Activated effector memory CD4-positive, alpha-beta T cell treated with Interleukin-2 at 50 U/mL for 16 hours (primary cell): ENCODE results near the gene NTM.

ENCODE experiments used
- DNase-seq: peaks from one replicate; pipeline ENCODE4 v3.0.0-alpha.2; 2020

NTM gene

DNA sequence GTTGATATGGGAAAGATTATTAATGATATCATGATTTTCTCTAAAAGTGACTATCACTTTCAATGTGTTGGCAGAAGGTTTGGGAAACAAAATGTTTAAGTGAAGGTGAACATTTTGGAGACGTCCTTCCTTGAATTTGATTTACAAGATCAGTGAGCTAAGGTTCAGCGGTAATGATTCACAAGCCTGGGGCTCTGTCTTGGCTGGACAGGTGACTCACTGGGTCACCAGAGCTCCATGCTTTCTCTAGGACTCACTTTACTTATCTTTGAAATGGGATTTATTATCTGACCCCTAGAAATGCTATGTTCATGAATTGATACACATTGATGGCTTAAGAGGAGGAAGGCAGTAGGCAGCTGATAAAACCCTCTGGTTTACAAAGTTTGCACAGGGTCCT, 437.5 kb downstream of the NTM start:
- no peak for DNase-seq

DNA sequence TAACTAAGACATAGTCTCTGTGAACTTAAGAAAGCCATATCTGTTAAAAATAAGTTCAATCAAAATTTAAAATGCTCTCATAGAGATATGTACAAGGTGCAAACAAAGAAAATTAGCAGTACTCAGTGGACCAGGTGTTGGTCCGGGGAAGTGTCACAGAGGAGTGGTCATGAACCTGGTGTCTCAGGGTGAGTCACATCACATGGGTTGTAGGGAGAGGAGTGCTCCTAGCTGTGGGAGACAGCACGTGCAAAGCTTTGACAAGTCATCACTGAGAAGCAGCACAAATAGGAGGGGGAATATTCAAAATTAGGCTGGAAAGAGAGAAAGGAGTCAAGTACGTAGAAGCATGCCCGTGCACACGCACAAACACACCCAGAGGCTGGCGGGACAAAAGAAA, 438.1 kb downstream of the NTM start:
- DNase-seq: no peak

DNA sequence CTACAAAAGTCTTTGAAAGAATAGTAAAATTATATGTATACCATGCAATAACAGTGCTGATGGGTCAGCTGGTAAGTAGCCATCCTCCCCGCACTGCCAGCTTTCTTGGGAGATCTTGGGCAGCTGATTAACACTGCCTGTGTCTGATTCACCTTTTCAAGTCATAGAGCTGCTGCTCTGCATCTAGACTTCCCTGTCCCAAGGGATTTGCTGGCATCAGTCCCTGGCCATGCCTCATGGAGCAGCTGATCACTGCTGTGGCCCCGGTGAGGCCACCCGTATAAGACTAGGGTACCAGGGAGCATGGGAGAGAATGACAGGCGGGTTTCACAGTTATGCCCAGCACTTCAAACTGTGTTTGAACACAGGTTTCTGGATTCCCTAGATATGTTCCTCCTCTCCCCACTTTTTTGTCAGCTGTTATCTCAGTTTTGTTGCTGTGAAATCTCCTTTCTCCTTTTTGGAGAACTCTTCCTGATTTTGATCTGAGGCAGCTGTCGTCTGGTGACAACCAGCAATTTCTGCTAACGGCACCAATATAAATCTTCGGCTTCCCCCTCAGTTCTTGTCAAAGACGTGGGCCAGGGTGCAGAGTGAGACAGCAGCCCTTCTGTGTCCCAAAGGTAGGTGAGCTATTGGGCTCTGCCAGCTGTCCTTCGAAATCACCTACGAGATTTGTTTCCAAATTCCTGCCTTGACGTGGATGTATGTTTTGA, 438.9 kb downstream of the NTM start:
- DNase-seq: no peak

DNA sequence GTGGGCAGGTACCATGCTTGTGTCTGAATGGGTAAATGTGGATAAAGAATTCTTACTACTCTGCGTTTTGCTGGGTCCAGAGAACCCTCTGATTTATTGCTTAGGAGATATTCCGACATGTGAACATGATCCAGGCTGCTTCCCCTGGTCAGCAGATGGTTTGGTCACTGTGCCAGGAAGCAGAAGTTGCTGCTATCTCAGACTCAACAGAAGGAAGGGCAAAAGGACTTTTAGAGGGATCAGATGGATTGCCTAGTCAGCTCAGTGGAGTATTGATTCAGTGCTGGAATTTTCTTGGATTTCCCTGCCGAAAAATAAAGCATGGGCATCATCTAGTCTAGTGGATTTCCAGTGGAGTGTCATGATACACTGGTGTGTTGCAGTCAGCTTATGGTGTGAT, 440.1 kb downstream of the NTM start:
- no peak for DNase-seq

DNA sequence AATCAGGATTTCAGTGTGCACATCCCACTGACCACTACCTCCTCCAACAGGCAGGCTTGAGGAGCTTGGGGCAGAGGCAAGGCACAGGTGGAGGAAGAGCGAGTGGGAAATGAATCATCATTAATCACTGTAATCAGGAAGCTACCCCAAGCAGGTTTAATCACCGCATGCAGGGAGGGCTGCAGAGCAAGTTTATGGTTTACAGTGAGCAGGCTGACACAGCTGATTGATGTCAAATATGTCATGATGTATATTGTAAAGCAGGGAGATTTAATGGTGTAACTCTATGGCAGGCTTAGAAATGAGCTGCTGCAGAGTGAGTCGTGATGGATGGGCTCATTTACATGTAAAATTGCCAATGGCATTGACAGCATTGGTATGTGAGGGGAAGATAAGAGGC, 441.0 kb downstream of the NTM start:
- no peak for DNase-seq

DNA sequence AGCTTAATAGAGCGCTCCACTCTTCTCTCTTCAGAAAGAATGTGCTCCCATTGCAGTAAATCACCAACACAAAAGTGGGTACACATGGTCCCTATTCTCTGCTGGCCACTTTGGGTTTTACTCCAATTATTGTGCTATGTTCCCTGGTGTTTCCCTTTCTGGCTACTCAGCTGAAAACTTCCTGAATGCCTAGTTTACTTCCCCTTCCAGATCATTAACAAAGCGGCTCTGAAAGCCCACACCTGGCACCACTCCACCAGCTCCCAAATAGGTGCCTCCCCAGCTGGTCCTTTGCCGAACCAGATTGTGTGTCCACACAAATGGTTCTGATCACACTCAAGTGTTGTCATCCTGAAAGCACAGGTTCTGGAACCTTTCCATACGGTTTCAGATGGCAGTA, 443.7 kb downstream of the NTM start:
- DNase-seq: no peak

DNA sequence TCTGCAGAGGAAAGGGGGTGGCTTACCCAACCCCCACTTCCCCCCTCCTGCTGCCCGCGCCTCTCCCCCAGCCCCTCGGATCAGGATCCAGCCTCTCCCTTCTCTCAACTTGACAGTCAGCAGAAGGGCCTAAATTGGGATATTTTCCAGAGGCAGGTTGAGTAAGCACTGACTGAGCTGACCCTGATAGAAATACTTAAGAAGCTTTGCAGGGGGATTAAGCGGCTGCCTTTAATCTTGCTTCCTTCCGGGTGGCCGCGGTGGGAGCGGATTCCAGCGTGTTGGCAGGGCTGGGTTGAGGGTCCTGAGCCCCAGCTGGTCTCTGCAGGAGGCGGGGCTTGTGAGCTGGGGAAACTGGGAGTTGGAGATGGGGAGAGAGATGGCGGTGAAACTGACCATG, 445.2 kb downstream of the NTM start:
- no peak for DNase-seq

DNA sequence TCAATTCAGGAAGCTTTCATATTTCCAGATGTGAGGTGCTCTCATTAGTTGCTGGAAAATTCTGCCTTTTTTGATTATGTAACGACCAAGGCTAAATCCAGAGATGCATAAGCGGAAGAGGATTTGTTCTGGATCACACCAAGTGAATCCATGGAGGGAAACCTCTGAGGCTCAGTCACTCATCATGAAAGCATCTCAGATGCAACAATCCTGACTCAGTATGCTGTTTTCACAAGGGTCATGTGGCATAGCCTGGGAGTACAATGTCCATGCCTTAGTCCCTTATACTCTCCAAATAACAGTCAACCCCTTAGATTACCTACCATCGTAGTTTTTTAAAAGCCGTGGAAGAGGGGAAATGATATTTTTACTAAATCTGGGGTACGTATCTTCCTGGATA, 445.6 kb downstream of the NTM start:
- no peak for DNase-seq

DNA sequence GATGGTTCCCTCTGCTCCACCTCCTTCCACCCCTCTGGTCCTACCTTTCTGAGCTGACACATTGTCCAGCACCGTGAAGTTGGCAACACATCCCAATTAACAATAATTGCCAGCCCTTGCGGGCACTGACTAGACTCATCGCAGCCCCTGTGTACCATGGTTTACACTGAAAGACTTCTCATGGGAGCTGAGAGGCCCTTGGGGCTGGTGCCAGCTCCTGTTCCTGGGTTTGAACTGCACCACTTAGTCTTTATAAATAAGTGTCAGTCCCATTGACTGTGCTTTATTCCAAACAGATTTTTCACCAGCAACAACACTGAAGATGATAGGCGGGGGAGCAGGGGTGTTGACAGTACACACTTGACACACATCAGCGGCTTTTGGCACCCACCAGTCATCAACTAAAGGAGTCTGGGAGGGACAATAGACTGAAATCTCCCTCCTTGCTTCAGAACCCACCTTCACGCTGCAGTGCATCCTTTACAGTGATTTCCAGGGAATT, 447.3 kb downstream of the NTM start:
- DNase-seq: no peak

DNA sequence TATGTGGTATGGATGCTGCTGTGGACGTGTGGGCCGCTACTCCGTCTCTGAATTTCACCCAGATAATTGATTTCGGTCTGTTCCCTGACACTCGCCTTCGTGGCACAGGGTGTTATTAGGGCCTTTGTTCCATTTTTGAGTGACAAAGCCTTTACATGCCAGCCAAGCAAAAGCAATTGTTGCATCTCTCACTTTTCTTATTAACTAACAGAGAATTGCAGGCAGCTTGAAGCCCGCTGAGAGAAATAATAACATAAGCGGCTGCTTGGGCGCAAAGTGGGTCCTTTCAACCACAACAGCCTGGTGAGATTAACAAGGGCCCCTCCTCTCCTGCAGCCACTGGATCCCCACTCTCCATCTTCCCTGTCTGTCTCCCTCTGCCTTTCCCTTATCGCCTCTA, 449.4 kb downstream of the NTM start:
- DNase-seq: no peak

DNA sequence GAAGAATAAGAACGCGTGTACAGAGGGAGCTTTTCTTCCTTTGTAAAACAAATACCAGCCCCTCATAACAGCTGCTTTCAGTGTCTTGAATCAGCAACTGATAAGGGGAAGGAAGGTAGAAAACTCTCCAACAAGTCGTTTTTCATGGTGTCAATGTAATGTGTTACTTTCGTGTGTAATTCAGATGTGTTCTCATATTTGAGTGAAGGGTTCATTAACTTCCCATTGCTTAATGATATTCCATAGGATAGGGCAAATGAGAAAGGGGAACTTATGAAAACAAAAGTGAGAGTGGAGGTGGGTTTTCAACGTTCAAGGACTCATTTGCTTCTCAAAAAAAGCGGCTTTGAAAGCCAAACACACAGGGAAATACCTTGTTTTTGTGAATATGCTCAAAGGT, 452.1 kb downstream of the NTM start:
- no peak for DNase-seq

DNA sequence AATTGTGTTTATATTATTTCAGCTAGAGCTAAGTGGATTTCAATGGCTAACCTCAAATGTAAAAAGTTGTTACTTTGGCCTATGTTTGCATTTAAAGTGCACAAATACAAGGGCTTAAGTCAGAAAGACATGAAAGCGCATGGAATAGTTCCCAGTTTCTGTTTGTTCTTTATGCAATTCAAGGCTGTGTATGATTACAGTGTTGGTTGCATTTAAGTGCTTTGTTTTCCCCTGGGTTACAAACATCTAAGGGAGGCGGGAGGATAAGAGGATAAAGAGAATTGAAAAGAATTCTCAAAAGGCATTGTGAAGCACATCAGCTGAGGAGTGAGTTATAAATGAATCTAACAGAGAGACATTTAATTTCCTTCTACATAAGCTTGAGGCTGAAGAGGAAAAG, 453.4 kb downstream of the NTM start:
- DNase-seq: no peak

DNA sequence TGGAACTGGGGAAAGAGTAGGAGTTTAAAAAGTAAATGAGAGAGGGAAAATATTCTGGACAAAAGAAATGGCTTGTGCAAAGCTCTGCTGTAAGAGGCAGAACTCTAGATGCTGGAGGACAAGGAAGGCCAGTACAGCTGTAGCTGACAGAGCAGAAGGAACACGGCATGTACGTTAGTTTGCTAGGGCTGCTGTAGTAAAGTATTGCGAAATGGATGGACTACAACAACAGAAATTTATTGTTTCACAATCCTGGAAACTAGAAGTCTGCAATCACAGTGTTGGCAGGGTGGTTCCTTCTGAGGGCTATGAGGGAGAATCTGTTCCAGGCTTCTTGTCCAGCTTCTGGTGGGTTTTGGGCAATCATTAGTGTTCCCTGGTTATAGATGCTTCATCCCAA, 454.4 kb downstream of the NTM start:
- no peak for DNase-seq

DNA sequence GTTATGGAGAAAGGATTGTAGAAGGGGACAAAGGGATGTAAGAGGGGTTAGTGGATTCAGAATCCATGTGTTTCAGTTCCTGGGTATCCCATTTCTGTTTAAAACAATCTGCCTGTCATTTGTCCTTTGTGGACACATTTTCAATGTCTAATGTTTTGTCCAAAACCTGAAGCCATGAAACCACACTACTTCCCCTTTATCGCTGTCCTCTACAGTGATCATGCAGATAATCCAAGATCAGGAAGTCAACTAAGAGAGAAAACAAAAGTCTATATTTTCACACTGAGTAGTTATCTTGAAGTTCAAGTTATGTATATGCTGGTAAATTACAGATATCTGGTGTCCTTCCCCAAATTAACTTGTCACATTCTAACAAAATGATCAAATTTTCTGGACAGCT, 457.0 kb downstream of the NTM start:
- no peak for DNase-seq

DNA sequence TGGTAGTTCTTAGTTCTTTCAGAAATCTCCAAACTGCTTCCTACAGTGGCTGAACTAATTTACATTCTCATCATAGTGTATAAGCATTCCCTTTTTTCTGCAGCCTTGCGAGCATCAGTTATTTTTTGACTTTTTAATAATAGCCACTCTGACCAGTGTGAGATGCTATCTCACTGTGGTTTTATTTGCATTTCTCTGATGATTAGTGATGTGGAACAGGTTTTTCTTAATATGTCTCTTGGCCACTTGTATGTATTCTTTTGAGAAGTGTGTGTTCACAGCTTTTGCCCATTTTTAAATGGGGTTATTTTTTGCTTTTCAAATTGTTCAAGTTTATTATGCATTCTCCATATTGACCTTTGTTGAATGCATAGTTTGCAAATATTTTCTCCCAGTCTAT, 459.3 kb downstream of the NTM start:
- DNase-seq: no peak

DNA sequence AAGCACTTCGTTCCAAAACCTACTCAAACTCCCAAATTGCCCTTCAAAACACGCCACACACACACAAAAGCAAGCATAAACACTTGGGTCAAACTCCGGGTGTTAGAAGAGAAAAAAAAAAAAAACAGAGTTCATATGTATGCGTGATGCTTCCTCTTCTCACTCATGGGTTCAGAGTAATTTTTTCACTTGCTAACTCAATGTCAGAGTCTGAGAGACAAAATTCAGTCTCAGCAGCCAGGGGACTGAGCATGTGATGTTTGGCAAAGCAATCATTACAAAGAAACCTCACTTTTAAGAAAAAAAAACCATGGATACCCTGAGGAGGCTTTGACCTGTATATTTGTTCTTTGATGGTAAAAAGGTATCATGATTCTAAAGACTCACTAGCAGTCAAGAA, 461.7 kb downstream of the NTM start:
- no peak for DNase-seq

DNA sequence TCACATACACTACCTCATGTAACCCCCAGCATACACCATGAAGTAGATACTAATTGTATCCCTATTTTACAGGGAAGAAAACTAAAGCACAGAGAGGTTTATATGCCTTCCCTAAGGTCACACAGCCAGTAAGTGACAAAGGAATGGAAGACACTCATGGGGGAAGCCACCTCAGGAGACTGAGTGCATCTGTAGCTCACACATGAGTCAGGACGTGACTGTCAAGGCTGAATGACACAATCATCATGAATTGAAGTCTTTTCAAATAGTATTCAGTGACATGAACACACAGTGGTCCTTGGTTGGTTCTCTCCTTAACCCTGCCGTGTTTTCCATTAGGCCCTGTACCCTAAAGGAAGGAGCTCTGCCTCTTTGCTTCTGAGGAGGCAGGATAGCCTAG, 463.0 kb downstream of the NTM start:
- DNase-seq: no peak

DNA sequence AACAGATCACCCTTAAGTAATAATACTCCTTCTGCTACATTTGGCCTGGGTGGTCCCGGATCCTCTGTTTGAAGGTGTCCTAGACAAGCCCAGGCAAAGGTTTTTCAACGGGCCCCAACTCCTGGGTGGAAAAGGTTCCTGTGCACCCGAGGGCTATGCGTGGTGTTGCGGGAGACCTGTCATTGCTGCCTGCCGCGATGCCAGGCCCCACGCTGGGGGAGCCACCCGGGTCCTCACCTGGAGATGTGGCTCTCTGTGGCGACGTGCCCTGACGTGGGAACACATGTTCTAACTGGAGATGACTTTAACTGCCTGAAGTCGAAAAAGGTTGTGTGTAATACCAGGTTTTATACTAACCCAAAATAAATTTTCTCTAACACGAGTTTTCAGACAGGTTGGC, 467.1 kb downstream of the NTM start:
- no peak for DNase-seq

DNA sequence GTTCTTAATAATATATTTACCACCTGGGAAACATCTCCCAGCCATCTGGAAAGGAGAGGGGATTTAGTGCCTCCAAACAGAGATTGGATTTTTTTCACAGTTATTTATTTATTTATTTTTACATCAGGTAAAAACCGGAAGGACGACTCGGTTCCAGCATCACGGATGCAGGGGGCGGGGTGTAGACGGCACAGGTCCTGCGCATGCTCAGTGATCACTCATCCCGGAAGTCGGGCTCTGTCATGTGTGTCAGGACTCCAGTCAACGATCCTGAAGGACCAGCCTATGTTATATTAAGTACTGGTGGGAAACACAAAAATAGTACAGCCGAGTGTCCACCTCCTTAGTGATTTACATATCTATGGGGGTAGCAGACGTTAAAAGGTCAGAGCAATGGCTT, 467.6 kb downstream of the NTM start:
- DNase-seq: no peak

DNA sequence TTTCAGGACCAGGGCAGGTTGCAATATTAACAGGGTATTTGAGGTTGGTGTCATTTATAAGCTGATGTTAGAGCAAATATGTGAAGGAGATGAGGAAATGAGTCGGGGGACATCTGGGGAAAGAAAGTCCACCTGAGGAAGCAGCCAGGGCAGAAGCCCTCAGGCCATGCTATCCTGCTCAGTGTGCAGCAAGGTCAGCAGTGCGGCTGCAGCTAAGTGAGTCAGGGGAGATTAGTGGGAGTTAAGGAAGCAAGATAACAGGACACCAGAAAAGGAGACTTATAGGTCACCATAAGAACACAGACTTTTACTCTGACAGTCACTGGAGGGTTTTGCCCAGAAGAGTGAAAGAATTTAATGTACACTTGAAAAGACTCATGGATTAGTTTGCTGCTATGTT, 468.9 kb downstream of the NTM start:
- no peak for DNase-seq

DNA sequence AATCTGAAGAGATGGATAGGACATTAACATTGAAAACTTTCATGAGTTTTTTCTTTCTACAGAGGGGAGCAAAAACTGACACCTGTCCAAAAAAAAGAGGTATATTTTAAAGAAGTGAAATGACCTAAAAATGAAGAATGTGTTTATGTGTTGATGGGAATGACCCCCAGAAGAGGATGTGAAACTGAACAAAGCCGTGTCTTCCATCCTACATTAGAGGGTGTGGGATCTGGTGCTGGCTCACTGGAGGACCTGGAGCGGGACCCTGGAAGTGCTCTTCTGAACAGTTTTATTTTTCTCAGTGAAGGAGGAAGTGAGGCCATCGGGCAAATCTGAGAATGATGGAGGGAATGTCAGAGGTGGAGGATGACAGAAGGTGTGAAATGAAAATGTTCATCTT, 470.1 kb downstream of the NTM start:
- DNase-seq: no peak

DNA sequence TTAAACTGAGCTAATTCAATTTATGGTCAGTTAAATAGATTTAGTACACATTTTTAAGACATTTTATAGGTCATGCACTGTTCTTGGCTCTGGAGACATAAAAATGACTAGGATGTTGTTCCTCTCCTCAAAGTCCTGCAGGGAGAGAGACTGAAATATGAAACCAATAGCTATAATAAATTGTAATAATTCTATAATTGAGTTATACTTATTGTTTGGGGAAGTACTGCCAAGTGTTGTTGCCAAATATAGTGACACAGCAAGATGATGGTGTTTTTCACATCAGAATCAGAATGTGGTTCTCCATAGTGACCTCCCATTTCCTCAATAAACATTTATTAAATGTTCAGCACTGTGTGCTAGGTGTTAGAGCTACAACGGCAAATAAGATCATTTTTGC, 470.6 kb downstream of the NTM start:
- no peak for DNase-seq

DNA sequence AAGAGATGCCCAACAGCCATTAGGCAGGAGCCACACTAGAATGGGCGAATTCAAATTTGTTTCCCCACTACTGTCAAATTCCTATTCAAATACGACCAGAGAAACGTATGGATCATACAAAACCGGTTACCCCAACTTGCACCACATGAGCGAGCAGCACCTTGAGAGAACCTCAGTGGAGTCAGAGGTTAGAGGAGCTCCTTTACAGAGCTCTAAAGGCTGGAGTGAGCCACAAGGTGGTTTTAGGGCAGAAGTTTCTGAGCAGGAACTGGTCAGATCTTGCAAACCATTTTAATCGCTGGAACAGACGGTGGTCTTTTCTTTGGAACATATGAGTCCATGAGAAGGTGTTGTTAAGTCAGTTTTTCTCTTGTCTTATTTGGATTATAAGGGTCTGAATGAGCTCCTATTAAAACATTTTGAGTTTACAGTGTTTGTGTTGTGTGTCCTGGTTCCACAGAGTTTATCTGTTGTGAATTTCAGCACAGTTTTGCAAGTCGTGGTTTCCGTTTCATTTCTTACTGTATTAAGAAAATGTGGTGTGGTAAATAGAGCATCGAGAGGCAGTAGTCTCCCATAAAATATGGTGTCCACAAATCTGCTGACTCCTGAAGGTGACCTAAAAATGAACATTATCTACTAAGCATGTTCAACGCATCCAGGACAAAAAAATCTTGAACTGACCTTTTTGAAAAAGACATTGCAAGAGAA, 471.7 kb downstream of the NTM start:
- no peak for DNase-seq

DNA sequence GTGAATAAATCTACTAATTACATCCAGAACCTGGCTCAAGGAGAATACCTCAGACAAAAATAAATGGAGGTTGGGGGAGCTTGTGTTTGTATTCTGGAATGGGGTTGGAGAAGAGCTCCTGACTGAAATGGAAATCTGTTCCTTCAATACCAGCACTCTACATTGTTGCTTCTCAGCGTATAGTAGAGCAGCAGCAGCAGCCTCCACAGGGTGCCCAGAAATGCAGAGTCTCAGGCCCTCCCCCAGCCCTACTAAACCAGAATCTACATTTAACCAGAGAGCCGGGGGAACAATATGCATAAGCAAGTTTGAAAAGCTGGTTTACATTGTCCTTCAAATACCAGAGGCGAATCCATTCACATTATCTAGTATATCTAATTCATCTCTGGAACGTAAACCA, 474.8 kb downstream of the NTM start:
- DNase-seq: no peak

DNA sequence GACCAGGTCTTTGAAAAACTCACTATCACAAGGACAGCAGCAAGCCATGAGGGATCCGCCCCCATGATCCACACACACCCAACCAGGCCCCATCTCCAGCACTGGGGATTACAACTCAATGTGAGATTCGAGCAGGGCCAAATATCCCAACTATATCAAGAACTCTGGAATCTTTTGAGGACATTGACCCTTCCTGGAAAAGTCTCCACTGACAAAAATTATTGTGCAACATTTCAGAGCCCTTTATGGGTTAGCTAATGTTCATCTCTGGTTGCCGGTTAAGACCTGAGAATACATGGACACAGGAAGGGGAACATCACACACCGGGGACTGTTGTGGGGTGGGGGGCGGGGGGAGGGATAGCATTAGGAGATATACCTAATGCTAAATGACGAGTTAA, 479.1 kb downstream of the NTM start:
- no peak for DNase-seq
